Peyer's patch (tissue), 4 donors: ENCODE data around the gene SIPA1L3. TPM values are rescaled to one million over a fixed set of nuclear protein-coding genes. Genes with fewer than 3 reads are reported as not detected.
A peak's percentile ranks its signal among the peaks of the same experiment; 100 is the strongest.

Experiments
- DNase-seq, 3 donors: peaks; one replicate each; pipeline ENCODE4 v3.0.0-alpha.2; 2017 to 2019
- H3K27ac ChIP-seq, 4 donors: fragments of 200-600 bp; sonication (generic); one replicate each; pipeline ENCODE4 v1.5.1; 2016 to 2019
- H3K27me3 ChIP-seq, 2 donors: fragments of 200-600 bp; sonication (generic); one replicate each; pipeline ENCODE4 v1.5.1; 2019
- H3K36me3 ChIP-seq, 3 donors: fragments of 200-600 bp; sonication (generic); one replicate each; pipeline ENCODE4 v1.5.1; 2016 to 2019
- H3K4me1 ChIP-seq, 4 donors: fragments of 200-600 bp; sonication (generic); one replicate each; pipeline ENCODE4 v1.5.1; 2016 to 2019
- H3K4me3 ChIP-seq, 4 donors: fragments of 200-600 bp; sonication (generic); 1 replicate in 3 of 4; 2 replicates in 1 of 4; pipeline ENCODE4 v1.5.1; 2016 to 2019; ENCODE audit warnings: mild to moderate bottlenecking in 1 of 4
- H3K9me3 ChIP-seq, 4 donors: fragments of 200-600 bp; sonication (generic); one replicate each; pipeline ENCODE4 v1.5.1; 2016 to 2019; ENCODE audit warnings: mild to moderate bottlenecking in 1 of 4
- POLR2A ChIP-seq, 2 donors: fragments of 450-650 bp; IDR thresholded peaks; one replicate each; pipeline ENCODE4 v1.5.1; 2017; ENCODE audit warnings: antibody characterized with exemption in 2 of 2, mild to moderate bottlenecking in 2 of 2, moderate library complexity in 2 of 2
- total RNA-seq, 4 donors: library from RNA; depleted of rRNA; stranded (reverse); fragments of >200 nt; gene quantifications; one replicate each; pipeline ENCODE4 v1.1.0, GENCODE V29; 2016
- TF ChIP-seq, protein P1 (sequence below), 6 experiments: fragments of 450-650 bp in 4 of 6; fragments of 200-600 bp in 2 of 6; sonication (generic) in 1 of 6; IDR thresholded peaks; one replicate each; pipeline ENCODE4 v1.5.1; 2017 to 2019; ENCODE audit warnings: antibody characterized with exemption in 6 of 6, mild to moderate bottlenecking in 3 of 6, moderate library complexity in 1 of 6

The SIPA1L3 gene
- total RNA-seq, 4 donors from 2014 or later: 63.5 to 304 (median 264) TPM

DNA sequence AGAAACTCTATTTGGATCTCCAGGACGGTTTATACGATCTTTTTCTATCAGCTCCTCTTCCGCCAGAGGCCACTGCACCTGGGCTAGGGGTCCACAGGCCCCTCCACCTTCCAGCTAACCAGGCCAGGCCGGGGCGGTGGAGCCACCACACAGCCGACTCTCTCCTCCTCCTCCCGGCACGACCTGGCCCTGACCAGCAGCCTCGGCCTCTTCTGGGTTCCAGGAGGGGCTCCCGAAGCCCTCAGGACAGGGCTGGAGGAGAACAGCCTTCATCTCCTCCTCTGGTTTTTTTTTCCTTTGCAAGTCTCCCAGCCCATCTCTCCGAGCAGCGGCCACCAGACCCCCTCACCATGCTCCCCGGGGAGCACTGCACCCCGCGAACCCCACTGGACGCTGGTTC, 299.9 kb downstream of the SIPA1L3 start:
- H3K36me3 ChIP-seq: peaks cover 0 to 49% (median 0%) of the 10 kb centered on the region in 3 donors
- no peak overlapping the region for H3K4me3 ChIP-seq
- H3K9me3 ChIP-seq: no peaks in the 10 kb centered on the region
- no peak overlapping the region for H3K27ac ChIP-seq
- TF ChIP-seq, protein P1, sequence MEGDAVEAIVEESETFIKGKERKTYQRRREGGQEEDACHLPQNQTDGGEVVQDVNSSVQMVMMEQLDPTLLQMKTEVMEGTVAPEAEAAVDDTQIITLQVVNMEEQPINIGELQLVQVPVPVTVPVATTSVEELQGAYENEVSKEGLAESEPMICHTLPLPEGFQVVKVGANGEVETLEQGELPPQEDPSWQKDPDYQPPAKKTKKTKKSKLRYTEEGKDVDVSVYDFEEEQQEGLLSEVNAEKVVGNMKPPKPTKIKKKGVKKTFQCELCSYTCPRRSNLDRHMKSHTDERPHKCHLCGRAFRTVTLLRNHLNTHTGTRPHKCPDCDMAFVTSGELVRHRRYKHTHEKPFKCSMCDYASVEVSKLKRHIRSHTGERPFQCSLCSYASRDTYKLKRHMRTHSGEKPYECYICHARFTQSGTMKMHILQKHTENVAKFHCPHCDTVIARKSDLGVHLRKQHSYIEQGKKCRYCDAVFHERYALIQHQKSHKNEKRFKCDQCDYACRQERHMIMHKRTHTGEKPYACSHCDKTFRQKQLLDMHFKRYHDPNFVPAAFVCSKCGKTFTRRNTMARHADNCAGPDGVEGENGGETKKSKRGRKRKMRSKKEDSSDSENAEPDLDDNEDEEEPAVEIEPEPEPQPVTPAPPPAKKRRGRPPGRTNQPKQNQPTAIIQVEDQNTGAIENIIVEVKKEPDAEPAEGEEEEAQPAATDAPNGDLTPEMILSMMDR (IDR thresholded peaks at IDR 0.05): no peak
- TF ChIP-seq POLR2A (IDR thresholded peaks at IDR 0.05): no peak
- H3K27me3 ChIP-seq: peaks cover 0 to 11% of the 10 kb centered on the region in 2 donors
- H3K4me1 ChIP-seq: peaks cover 0 to 31% (median 0%) of the 10 kb centered on the region in 4 donors
- no peak for DNase-seq

DNA sequence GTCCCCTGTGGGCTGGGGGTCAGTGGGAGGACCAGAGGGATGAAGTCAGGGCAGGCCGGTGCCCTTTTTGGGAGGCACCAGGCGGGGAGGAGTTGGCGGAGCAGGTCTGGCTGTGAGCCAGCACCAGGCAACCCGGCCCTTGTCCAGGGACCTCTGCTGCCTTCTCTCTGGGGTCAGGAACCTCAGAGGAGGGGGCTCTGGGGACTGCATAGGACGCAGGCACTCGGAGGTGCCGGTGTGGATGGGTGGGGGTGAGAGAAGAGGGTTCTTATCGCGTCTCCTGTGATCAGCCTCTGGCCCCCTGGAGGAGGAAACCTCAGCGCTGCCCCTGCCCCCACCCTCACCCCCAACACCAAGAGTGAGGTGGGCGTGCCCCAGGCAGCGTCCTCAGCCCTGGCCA, 300.5 kb downstream of the SIPA1L3 start:
- H3K27ac ChIP-seq: no peak overlapping the region
- peaks cover 0 to 11% of the 10 kb centered on the region in 2 donors for H3K27me3 ChIP-seq
- no peaks in the 10 kb centered on the region for H3K9me3 ChIP-seq
- no peak for TF ChIP-seq POLR2A (IDR thresholded peaks at IDR 0.05)
- TF ChIP-seq, protein P1 (IDR thresholded peaks at IDR 0.05): no peak
- DNase-seq: no peak
- H3K4me1 ChIP-seq: peaks cover 0 to 31% (median 0%) of the 10 kb centered on the region in 4 donors
- no peak overlapping the region for H3K4me3 ChIP-seq
- peaks cover 0 to 43% (median 0%) of the 10 kb centered on the region in 3 donors for H3K36me3 ChIP-seq

DNA sequence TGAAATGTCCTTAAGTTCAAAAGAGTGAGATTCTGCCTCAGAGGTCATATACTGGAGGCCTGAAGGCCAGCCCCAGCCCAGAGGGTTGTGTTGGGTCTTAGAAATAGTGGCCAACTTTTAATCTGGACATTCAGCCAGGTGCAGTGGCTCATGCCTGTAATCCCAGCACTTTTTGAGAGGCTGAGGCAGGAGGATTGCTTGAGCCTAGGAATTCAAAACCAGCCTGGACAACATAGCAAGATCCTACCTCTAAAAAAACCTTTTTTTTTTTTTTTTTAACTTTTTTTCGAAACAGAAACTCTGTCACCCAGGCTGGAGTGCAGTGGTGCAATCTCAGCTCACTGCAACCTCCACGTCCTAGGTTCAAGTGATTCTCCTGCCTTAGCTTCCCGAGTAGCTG, 301.6 kb downstream of the SIPA1L3 start:
- Histone ChIP-seq H3K27me3 (peaks cover 0 to 11% of the 10 kb centered on the region in 2 donors), H3K9me3 (no peaks in the 10 kb centered on the region), H3K4me1 (peaks cover 0 to 31% (median 0%) of the 10 kb centered on the region in 4 donors), H3K36me3 (peaks cover 0 to 33% (median 0%) of the 10 kb centered on the region in 3 donors), H3K27ac (no peak overlapping the region), H3K4me3 (no peak overlapping the region)
- TF ChIP-seq POLR2A (IDR thresholded peaks at IDR 0.05): no peak
- TF ChIP-seq, protein P1 (IDR thresholded peaks at IDR 0.05): no peak
- DNase-seq: no peak

DNA sequence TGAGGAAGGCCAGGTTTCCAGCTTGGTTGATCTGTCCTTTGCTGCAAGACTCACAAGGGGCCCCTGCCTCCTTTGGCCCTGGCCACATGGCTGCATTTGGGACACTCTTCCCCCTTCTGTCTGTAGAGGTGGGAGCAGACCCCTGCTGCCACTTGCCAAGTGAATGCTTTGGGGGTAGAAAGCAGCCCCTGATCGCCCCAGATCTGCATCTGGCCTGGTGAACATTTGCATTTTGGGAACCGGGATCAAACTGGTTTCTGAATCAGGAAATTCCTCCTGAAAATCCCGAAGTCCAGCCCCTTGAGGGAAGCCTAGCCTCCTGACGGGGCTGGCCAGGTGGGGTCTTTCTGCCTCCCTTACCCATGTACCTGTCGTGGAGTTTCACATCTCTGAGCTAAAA, 302.1 kb downstream of the SIPA1L3 start:
- no peak for DNase-seq
- H3K27ac ChIP-seq: peak overlapping the region in 1 of 4 donors; percentile 74
- peaks cover 0 to 31% (median 0%) of the 10 kb centered on the region in 4 donors for H3K4me1 ChIP-seq
- peak overlapping the region in 1 of 4 donors; percentile 28 for H3K4me3 ChIP-seq
- H3K9me3 ChIP-seq: no peaks in the 10 kb centered on the region
- H3K36me3 ChIP-seq: peaks cover 0 to 27% (median 0%) of the 10 kb centered on the region in 3 donors
- TF ChIP-seq, protein P1 (IDR thresholded peaks at IDR 0.05): no peak
- no peak for TF ChIP-seq POLR2A (IDR thresholded peaks at IDR 0.05)
- H3K27me3 ChIP-seq: peaks cover 0 to 11% of the 10 kb centered on the region in 2 donors

DNA sequence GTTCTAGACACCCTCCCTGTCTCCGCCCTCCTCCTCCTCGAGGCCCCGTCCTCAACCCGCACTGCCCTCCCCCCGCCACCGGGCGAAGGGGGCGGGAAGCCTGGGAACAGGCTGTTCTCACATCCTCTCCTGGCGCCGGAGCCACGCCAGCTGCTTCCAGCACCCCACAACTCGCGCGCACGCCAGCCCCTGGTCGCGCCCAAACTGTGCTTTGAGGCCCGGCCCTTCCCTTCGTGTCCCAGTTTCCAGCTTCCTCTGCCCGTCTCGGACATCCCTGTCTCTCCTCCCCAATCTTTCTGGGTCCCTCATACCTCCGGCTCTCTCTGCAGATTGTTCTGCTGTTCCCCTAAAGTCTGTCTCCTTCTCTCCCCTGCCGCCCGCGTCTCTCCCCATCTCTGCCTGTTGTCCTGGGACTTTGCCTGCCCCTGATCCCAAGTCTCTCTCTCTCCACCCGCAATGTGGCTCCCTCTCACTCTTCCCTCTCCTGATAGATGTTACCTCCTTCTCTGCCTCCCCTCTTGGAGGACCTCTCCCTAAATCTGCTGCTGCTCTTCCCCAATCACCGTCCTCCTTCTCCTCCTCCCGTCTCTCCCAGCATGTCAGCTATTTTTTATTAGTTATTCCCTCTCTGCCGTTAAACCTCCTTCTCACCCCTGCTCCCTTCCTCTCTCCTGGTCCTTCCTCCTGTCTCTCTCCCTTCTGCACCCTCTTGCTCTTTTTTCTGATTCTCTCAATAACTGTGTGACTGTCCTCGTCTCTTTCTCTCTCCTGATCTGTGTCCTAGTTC, 302.9 kb downstream of the SIPA1L3 start:
- Histone ChIP-seq H3K27me3 (peaks cover 0 to 11% of the 10 kb centered on the region in 2 donors), H3K4me1 (peaks cover 0 to 31% (median 0%) of the 10 kb centered on the region in 4 donors), H3K27ac (peak overlapping the region; percentile 5 to 74 (median 30)), H3K4me3 (peak overlapping the region in 1 of 4 donors; percentile 28), H3K36me3 (peaks cover 0 to 20% (median 0%) of the 10 kb centered on the region in 3 donors), H3K9me3 (no peaks in the 10 kb centered on the region)
- TF ChIP-seq POLR2A (IDR thresholded peaks at IDR 0.05): no peak
- TF ChIP-seq, protein P1 (IDR thresholded peaks at IDR 0.05): no peak
- DNase-seq: peak; percentile 25 to 68 (median 57)
